NCI-H2227 (cell line): ENCODE data around the gene SEMA5A.
"Not testable (repeated sequence)": the region's sequence is repeated elsewhere in the genome, so short reads cannot be mapped to it uniquely, and the experiment has no call there.

ENCODE experiments used
- DNase-seq: peaks from one replicate; lab custom pipeline; 2025; ENCODE audit not compliant: unreplicated experiment; lab: John Stamatoyannopoulos, UW

The SEMA5A gene

GRCh38 chr5:9411142-9411541, 134.7 kb downstream of the SEMA5A start:
- DNase-seq: no peak

GRCh38 chr5:9409413-9409960, 136.4 kb downstream of the SEMA5A start:
- DNase-seq: no peak

- DNase-seq: no peak
Observed at GRCh38 chr5:9408964-9409363, 136.9 kb downstream of the SEMA5A start.

- no peak for DNase-seq
Observed at GRCh38 chr5:9405196-9405754, 140.6 kb downstream of the SEMA5A start.

- DNase-seq: no peak
Observed at GRCh38 chr5:9401786-9402472, 143.9 kb downstream of the SEMA5A start.

GRCh38 chr5:9399783-9400182, 146.1 kb downstream of the SEMA5A start:
- DNase-seq: not testable (repeated sequence)

- no peak for DNase-seq
Observed at GRCh38 chr5:9399094-9399493, 146.8 kb downstream of the SEMA5A start.

- no peak for DNase-seq
Observed at GRCh38 chr5:9398227-9398626, 147.6 kb downstream of the SEMA5A start.

GRCh38 chr5:9396285-9396770, 149.5 kb downstream of the SEMA5A start:
- no peak for DNase-seq

GRCh38 chr5:9395706-9396105, 150.2 kb downstream of the SEMA5A start:
- DNase-seq: no peak

GRCh38 chr5:9394221-9394620, 151.7 kb downstream of the SEMA5A start:
- DNase-seq: no peak

- DNase-seq: no peak
Observed at GRCh38 chr5:9392625-9393024, 153.2 kb downstream of the SEMA5A start.

GRCh38 chr5:9391080-9391479, 154.8 kb downstream of the SEMA5A start:
- no peak for DNase-seq

- no peak for DNase-seq
Observed at GRCh38 chr5:9390113-9390512, 155.8 kb downstream of the SEMA5A start.

- no peak for DNase-seq
Observed at GRCh38 chr5:9388941-9389674, 156.8 kb downstream of the SEMA5A start.

GRCh38 chr5:9387879-9388278, 158.0 kb downstream of the SEMA5A start:
- no peak for DNase-seq

- no peak for DNase-seq
Observed at GRCh38 chr5:9386945-9387344, 158.9 kb downstream of the SEMA5A start.

GRCh38 chr5:9382522-9382921, 163.4 kb downstream of the SEMA5A start:
- DNase-seq: no peak

GRCh38 chr5:9381464-9381863, 164.4 kb downstream of the SEMA5A start:
- DNase-seq: no peak

- DNase-seq: no peak
Observed at GRCh38 chr5:9380109-9380508, 165.8 kb downstream of the SEMA5A start.

GRCh38 chr5:9376363-9377117, 169.3 kb downstream of the SEMA5A start:
- no peak for DNase-seq
